ENCODE data around the gene CPSF3. TPM values are rescaled to one million over a fixed set of nuclear protein-coding genes. Genes with fewer than 3 reads are reported as not detected.

The CPSF3 gene
- total RNA-seq, 6 experiments from 2014 or later: 40.6 to 49.8 (median 44.5) TPM

DNA sequence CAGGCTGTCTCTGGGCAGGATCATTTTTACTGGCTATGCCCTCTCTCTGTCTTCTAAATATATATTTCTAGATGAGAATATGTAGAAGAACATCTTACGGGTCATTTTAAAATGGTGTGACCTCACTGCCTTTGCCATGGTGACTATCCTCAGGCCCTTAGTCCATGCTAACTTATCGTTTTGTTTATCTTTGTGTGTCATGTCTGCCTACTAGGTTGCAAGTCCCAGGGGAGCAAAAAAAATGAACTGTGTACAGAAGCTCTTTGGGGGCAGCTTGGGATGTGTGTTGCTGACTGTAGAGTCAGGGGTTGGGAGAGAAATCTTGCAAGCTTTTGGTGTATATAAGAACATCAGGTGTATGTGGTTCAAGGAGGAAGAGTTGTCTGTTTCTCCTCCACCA lies 11.0 kb downstream of the CPSF3 start:
- no peak for DNase-seq
- Mint-ChIP-seq H3K9me3 (no peaks in the 10 kb centered on the region), H3K4me3 (no peak overlapping the region), H3K4me1 (ENCODE audit: low read depth) (peaks cover 19% of the 10 kb centered on the region), H3K36me3 (ENCODE audit: low read depth) (peaks cover 43% of the 10 kb centered on the region), H3K27ac (no peak overlapping the region), H3K27me3 (ENCODE audit: insufficient read depth) (no peaks in the 10 kb centered on the region)
- TF ChIP-seq, protein P1, sequence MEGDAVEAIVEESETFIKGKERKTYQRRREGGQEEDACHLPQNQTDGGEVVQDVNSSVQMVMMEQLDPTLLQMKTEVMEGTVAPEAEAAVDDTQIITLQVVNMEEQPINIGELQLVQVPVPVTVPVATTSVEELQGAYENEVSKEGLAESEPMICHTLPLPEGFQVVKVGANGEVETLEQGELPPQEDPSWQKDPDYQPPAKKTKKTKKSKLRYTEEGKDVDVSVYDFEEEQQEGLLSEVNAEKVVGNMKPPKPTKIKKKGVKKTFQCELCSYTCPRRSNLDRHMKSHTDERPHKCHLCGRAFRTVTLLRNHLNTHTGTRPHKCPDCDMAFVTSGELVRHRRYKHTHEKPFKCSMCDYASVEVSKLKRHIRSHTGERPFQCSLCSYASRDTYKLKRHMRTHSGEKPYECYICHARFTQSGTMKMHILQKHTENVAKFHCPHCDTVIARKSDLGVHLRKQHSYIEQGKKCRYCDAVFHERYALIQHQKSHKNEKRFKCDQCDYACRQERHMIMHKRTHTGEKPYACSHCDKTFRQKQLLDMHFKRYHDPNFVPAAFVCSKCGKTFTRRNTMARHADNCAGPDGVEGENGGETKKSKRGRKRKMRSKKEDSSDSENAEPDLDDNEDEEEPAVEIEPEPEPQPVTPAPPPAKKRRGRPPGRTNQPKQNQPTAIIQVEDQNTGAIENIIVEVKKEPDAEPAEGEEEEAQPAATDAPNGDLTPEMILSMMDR (IDR thresholded peaks at IDR 0.05): no peak

DNA sequence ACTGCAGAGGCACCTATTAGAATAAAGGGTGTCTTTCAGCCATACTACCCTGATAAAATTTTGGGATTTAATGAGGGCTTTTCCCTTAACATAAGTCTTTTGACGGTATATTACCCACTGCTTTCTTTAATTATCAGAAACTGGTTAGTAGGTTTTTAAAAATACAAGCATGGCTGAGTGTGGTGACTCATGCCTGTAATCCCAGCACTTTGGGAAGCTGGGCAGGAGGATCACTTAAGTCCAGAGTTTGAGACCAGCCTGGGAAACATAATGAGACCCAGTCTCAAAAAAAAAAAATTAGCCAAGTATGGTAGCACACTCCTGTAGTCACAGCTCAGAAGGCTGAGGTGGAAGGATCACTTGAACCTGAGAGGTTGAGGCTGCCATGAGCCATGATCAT lies 16.1 kb downstream of the CPSF3 start:
- TF ChIP-seq, protein P1 (IDR thresholded peaks at IDR 0.05): no peak
- peaks cover 41% of the 10 kb centered on the region for H3K36me3 Mint-ChIP-seq (ENCODE audit: low read depth)
- H3K4me1 Mint-ChIP-seq (ENCODE audit: low read depth): peaks cover 22% of the 10 kb centered on the region
- H3K27me3 Mint-ChIP-seq (ENCODE audit: insufficient read depth): no peaks in the 10 kb centered on the region
- DNase-seq: no peak
- H3K27ac Mint-ChIP-seq: peak overlapping the region; percentile 92
- no peaks in the 10 kb centered on the region for H3K9me3 Mint-ChIP-seq
- H3K4me3 Mint-ChIP-seq: peak overlapping the region; percentile 56

DNA sequence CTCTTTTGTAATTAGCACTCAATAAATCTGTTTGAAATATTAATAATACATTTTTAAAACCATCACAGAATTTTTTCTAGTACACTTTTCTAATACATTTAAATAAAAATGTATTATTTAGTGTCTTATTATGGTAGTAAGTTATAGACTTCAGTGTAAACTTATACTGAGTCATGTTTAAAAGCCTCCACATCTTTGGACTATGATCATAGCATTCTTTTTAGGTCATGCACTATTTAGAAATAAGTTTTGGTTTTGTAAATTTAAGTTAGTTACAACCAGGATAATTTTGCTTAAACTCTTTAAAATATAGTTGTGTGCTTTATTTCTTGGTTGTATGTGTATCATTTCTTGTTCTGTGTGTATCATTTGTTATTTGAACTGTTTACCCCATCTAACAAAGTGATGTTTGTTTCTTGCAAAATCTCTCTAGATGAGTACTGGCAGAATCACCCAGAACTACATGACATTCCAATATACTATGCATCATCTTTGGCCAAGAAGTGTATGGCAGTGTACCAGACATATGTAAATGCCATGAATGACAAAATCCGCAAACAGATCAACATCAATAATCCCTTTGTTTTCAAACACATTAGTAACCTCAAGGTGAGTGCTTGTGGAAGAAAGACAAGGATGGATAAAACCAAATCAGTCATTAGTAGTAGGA lies 16.7 kb downstream of the CPSF3 start:
- H3K27ac Mint-ChIP-seq: peak overlapping the region; percentile 92
- DNase-seq: peak; percentile 51
- H3K36me3 Mint-ChIP-seq (ENCODE audit: low read depth): peaks cover 44% of the 10 kb centered on the region
- TF ChIP-seq, protein P1 (IDR thresholded peaks at IDR 0.05): no peak
- no peak overlapping the region for H3K4me3 Mint-ChIP-seq
- no peaks in the 10 kb centered on the region for H3K27me3 Mint-ChIP-seq (ENCODE audit: insufficient read depth)
- no peaks in the 10 kb centered on the region for H3K9me3 Mint-ChIP-seq
- peaks cover 22% of the 10 kb centered on the region for H3K4me1 Mint-ChIP-seq (ENCODE audit: low read depth)

DNA sequence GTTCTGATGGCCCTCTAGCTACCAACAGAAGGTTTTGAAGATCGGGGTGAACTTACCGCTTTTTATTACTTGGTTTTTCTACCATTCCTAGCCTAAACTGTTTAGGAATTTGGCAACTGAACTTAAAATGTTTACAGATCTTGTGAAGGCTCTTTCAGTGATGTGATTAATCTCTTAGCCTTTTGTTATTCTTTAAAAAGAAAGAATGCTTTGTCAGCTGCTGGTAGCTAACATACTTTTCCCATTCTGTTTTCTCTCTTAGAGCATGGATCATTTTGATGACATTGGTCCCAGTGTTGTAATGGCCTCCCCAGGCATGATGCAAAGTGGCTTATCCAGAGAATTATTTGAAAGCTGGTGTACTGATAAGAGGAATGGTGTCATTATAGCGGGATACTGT lies 18.1 kb downstream of the CPSF3 start:
- H3K9me3 Mint-ChIP-seq: no peaks in the 10 kb centered on the region
- H3K27me3 Mint-ChIP-seq (ENCODE audit: insufficient read depth): no peaks in the 10 kb centered on the region
- H3K36me3 Mint-ChIP-seq (ENCODE audit: low read depth): peaks cover 45% of the 10 kb centered on the region
- TF ChIP-seq, protein P1 (IDR thresholded peaks at IDR 0.05): no peak
- H3K4me3 Mint-ChIP-seq: no peak overlapping the region
- DNase-seq: no peak
- H3K27ac Mint-ChIP-seq: peak overlapping the region; percentile 59
- peaks cover 22% of the 10 kb centered on the region for H3K4me1 Mint-ChIP-seq (ENCODE audit: low read depth)

DNA sequence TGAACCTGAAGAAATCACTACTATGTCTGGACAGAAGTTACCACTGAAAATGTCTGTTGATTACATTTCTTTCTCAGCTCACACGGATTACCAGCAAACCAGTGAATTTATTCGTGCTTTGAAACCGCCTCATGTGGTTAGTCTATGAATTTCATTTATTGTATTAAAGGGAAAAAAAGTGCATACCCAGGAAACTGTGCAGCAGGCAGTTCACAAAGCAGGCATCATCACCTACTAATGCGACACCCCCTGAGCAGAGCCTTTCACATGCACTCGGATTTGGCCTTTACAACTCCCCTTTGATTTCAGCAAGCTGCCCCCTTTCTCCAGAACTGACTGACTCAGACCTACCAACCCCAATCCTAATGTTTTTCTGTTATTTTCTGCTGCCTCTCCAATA lies 20.1 kb downstream of the CPSF3 start:
- Mint-ChIP-seq H3K4me1 (ENCODE audit: low read depth) (peaks cover 22% of the 10 kb centered on the region), H3K36me3 (ENCODE audit: low read depth) (peaks cover 36% of the 10 kb centered on the region), H3K27ac (no peak overlapping the region), H3K27me3 (ENCODE audit: insufficient read depth) (no peaks in the 10 kb centered on the region), H3K9me3 (no peaks in the 10 kb centered on the region), H3K4me3 (no peak overlapping the region)
- TF ChIP-seq, protein P1 (IDR thresholded peaks at IDR 0.05): no peak
- DNase-seq: no peak
